Common myeloid progenitor, CD34-positive (primary cell): Measurements from ENCODE around the gene SLC25A45.

Experiments
- CTCF ChIA-PET: fragments of 350-600 bp; sonication (Branson Sonifier 250); formaldehyde crosslinking; loops from one replicate; lab custom pipeline; 2021; ENCODE audit warnings: antibody characterized with exemption; lab: Charles Lee
- POLR2A ChIA-PET: fragments of 350-600 bp; sonication (Branson Sonifier 250); formaldehyde crosslinking; loops from one replicate; lab custom pipeline; 2021; ENCODE audit warnings: antibody characterized with exemption; lab: Charles Lee
- DNase-seq, 3 donors: peaks; one replicate each; pipeline versions ENCODE4 v3.0.0 to v3.0.0-alpha.2; 2013
- H3K27ac ChIP-seq, 2 experiments: 1 replicate in 1 of 2; 2 replicates in 1 of 2; pipeline ENCODE4 v1.7.0; 2013; ENCODE audit warnings: inconsistent platforms in 2 of 2, low read length in 2 of 2, mild to moderate bottlenecking in 2 of 2, low read depth in 1 of 2, moderate library complexity in 1 of 2; ENCODE audit not compliant: severe bottlenecking in 2 of 2, insufficient read depth in 1 of 2, poor library complexity in 1 of 2
- H3K27me3 ChIP-seq, 5 experiments: replicated peaks in 2 of 5; 1 replicate in 3 of 5; 2 replicates in 2 of 5; pipeline versions ENCODE4 v1.6.1 to v1.7.0; 2013; ENCODE audit warnings: low read length in 4 of 5, mild to moderate bottlenecking in 2 of 5, moderate library complexity in 2 of 5, inconsistent platforms in 1 of 5; ENCODE audit not compliant: insufficient read depth in 5 of 5, control insufficient read depth in 4 of 5
- H3K36me3 ChIP-seq, 4 experiments: 1 replicate in 2 of 4; 2 replicates in 2 of 4; pipeline versions ENCODE4 v1.6.1 to v1.7.0; 2013; ENCODE audit warnings: low read length in 3 of 4, control low read depth in 1 of 4, mild to moderate bottlenecking in 1 of 4; ENCODE audit not compliant: control insufficient read depth in 4 of 4, insufficient read depth in 4 of 4
- H3K4me1 ChIP-seq, 4 experiments: 1 replicate in 3 of 4; 2 replicates in 1 of 4; pipeline versions ENCODE4 v1.6.1 to v1.7.1; 2013; ENCODE audit warnings: low read length in 3 of 4, mild to moderate bottlenecking in 3 of 4, control low read depth in 1 of 4, inconsistent platforms in 1 of 4, moderate library complexity in 1 of 4; ENCODE audit not compliant: control insufficient read depth in 4 of 4, insufficient read depth in 4 of 4; ENCODE audit errors: control extremely low read depth in 1 of 4
- H3K4me3 ChIP-seq, 7 experiments: 1 replicate in 4 of 7; 2 replicates in 3 of 7; pipeline versions ENCODE4 v1.5.1 to v1.7.0; 2013; ENCODE audit warnings: mild to moderate bottlenecking in 7 of 7, low read length in 6 of 7, moderate library complexity in 6 of 7, inconsistent platforms in 2 of 7, low read depth in 2 of 7, control low read depth in 1 of 7; ENCODE audit not compliant: insufficient read depth in 4 of 7, control insufficient read depth in 1 of 7; ENCODE audit errors: extremely low read depth in 1 of 7
- H3K9me3 ChIP-seq, 5 experiments: 1 replicate in 4 of 5; 2 replicates in 1 of 5; pipeline versions ENCODE4 v1.6.1 to v1.7.1; 2013; ENCODE audit warnings: low read length in 4 of 5, mild to moderate bottlenecking in 2 of 5, inconsistent platforms in 1 of 5, low read depth in 1 of 5, moderate library complexity in 1 of 5; ENCODE audit not compliant: control insufficient read depth in 4 of 5, insufficient read depth in 2 of 5; ENCODE audit errors: control extremely low read depth in 1 of 5
- WGBS: methylation state at CpG from one replicate; pipeline ENCODE4 v1.1.5; 2013; ENCODE audit not compliant: insufficient coverage; 5-methylcytosine and 5-hydroxymethylcytosine counted together

SLC25A45 gene

DNA sequence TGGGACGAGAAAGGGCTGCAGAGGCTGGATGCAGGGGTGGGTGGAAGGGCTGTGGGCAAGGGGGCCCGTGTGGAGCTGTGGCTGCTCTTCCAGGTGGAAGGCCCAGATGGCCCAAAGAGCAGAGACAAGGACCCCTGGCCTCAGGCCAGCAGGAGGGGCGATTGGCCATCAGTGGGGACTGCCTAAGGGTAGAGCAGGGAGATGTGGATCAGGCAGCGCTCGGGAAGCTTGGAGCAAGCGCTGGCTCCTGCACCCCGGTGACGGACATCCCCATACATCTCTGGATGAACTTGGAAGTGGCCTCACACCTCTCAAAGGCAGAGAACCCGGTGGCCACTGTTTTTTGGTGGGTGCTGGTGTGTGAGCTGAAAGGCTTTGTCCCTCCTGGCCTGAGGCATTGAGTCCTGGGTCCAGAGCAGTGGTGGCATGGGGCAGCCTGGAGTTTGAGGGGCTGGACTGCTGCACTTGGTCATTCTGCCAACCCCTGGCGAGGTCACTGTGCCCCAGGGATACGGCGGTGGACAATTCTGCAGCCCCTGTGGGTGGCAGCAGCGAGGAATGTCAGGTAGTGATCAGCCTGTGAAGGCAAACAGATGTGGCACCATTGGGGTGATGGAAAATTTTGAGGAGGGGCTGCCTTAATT lies 9.9 kb upstream of the SLC25A45 start:
- ChIA-PET CTCF (interaction anchor here (0.9 to 2.9 kb wide), 4 partner anchors 10 to 63 kb away, joined by 3 to 7 read pairs (median 3); no protein-coding TSS in a partner anchor), POLR2A (no interaction called here)
- Histone ChIP-seq H3K27ac (no peak overlapping the region), H3K36me3 (peaks cover 0 to 59% (median 42%) of the 10 kb centered on the region in 4 experiments), H3K4me3 (no peak overlapping the region), H3K9me3 (no peaks in the 10 kb centered on the region), H3K27me3 (no peaks in the 10 kb centered on the region), H3K4me1 (peaks cover 0 to 29% (median 28%) of the 10 kb centered on the region in 4 experiments)
- 86% methylated on average over 7 of the region's 13 CpGs for WGBS
- no peak for DNase-seq

DNA sequence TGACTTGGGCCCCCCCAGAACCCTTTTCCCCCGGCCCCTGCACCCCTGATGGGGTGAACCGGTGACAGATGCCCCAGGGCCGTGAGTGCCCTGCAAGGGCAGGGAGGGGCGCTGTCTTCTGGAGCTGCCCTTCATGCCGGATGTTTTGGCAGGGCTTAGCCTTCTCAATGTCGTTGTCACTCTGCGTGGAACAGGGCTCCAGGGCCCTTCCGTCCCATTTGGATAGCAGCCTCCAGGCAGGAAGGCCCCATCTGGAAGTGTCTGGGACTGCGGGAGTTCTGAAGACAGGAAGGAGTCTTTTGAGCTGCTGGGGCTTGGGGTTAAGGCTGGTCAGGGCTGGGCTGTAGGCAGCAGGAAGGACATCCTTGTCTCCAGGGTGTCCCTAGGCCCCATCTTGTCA lies 8.6 kb upstream of the SLC25A45 start:
- 96% methylated on average over 9 of the region's 9 CpGs for WGBS
- Histone ChIP-seq H3K27ac (no peak overlapping the region), H3K36me3 (peaks cover 0 to 52% (median 34%) of the 10 kb centered on the region in 4 experiments), H3K4me3 (no peak overlapping the region), H3K4me1 (peaks cover 3 to 41% (median 39%) of the 10 kb centered on the region in 4 experiments), H3K9me3 (no peaks in the 10 kb centered on the region), H3K27me3 (no peaks in the 10 kb centered on the region)
- ChIA-PET CTCF (interaction anchor here (1.2 to 2.9 kb wide), 4 partner anchors 15 to 43 kb away, joined by 3 to 7 read pairs (median 4); no protein-coding TSS in a partner anchor), POLR2A (interaction anchor here (0.8 to 1.2 kb wide), 2 partner anchors 12 to 31 kb away, joined by 3 read pairs; no protein-coding TSS in a partner anchor)
- DNase-seq, result no peak

DNA sequence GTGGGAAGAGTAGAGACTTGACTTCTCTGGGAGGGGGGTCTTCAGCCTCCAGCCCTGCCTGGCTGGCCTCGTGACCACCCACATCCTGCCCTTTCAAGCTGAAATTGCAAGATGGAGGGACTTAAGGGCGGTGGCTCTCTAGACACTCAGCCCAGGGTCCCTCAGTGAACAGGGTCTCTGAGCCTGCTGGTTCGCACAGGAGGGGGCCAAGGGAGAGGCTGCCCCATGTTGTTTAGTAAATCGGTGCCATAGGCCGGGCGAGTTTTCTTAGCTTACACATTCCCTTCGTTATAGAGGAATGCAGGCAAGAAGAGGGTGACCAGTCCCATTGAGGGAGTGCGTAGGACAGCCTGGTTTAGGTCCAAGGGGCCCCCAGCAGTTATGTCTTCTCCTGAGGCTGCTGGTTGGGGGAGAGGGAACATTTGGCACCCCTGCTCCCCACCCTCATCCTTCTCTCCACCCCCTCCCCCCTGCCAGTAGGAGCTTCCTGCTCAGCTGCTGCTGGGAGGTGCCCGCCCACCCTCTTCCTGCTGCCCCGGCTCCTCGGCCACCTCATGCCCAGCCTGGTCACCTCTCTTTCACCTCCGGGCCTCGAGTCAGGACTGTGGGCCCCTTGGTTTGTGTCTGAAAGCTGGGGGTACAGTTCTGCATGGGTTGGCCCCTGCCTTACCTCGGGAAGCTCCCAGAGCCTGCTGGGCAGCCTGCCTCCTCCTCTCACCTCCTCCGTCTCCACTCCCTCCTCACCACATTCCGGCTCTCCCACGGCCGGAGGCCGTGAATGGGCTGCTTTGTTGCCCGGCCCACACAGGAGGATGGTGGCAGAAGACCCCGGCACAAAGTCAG lies 7.9 kb upstream of the SLC25A45 start:
- Histone ChIP-seq H3K9me3 (no peaks in the 10 kb centered on the region), H3K36me3 (peaks cover 0 to 46% (median 30%) of the 10 kb centered on the region in 4 experiments), H3K4me1 (peaks cover 3 to 45% (median 43%) of the 10 kb centered on the region in 4 experiments), H3K4me3 (no peak overlapping the region), H3K27me3 (no peaks in the 10 kb centered on the region), H3K27ac (peak overlapping the region in 1 of 2 experiments; percentile 29)
- no peak for DNase-seq
- POLR2A ChIA-PET, result interaction anchor here (1.1 to 1.4 kb wide), 3 partner anchors 25 to 31 kb away, joined by 3 to 4 read pairs (median 3); no protein-coding TSS in a partner anchor
- WGBS, result 76% methylated on average over 19 of the region's 21 CpGs
- CTCF ChIA-PET, result interaction anchor here (0.5 to 2.9 kb wide), 5 partner anchors 15 to 544 kb away, joined by 3 to 7 read pairs (median 3); no protein-coding TSS in a partner anchor

- H3K27me3 ChIP-seq, result no peaks in the 10 kb centered on the region
- H3K36me3 ChIP-seq, result peaks cover 0 to 40% (median 26%) of the 10 kb centered on the region in 4 experiments
- peaks cover 3 to 54% (median 52%) of the 10 kb centered on the region in 4 experiments for H3K4me1 ChIP-seq
- H3K9me3 ChIP-seq, result no peaks in the 10 kb centered on the region
- ChIA-PET CTCF (interaction anchor here (0.5 to 1.9 kb wide), 4 partner anchors 11 to 545 kb away, joined by 3 to 5 read pairs (median 5); no protein-coding TSS in a partner anchor), POLR2A (interaction anchor here (1.1 to 1.4 kb wide), 2 partner anchors 26 to 28 kb away, joined by 3 to 4 read pairs; no protein-coding TSS in a partner anchor)
- DNase-seq, result peak in 2 of 3 donors; percentile 34 to 50
- H3K27ac ChIP-seq, result peak overlapping the region; percentile 8 to 29
- 98% methylated on average over 19 of the region's 20 CpGs for WGBS
- H3K4me3 ChIP-seq, result no peak overlapping the region
Measured at GRCh38 chr11:65389294-65389980, 7.0 kb upstream of the SLC25A45 start.

DNA sequence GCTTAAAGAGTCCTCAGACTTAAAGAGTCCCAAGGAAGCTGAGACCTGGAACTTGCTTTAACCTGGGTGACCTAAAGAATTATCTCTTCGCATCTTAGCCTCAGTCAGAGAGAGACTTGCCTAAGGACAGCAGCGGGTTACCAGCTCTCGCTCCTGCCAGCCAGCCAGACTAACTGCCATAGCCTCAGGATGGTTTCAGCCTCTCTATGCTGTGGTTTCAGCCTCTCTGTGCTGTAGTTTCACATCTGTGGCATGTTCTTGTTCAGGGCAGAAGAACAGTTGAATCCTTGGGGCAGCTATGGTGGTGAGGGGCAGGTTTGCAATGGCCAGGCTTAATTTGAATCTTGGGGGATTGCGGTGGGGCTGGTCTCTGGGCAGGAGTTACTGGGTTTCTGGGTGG lies 6.3 kb upstream of the SLC25A45 start:
- H3K9me3 ChIP-seq, result no peaks in the 10 kb centered on the region
- H3K27ac ChIP-seq, result peak overlapping the region; percentile 8 to 29
- H3K4me1 ChIP-seq, result peaks cover 3 to 61% (median 59%) of the 10 kb centered on the region in 4 experiments
- CTCF ChIA-PET, result interaction anchor here (1.0 to 2.8 kb wide), 8 partner anchors 10 to 118 kb away, joined by 3 to 24 read pairs (median 5); no protein-coding TSS in a partner anchor
- H3K36me3 ChIP-seq, result peaks cover 0 to 33% (median 21%) of the 10 kb centered on the region in 4 experiments
- WGBS, result 95% methylated on average over 4 of the region's 4 CpGs
- no peak for DNase-seq
- POLR2A ChIA-PET, result interaction anchor here (1.4 kb wide), 1 partner anchor 26 kb away, joined by 4 read pairs; no protein-coding TSS in a partner anchor
- H3K4me3 ChIP-seq, result no peak overlapping the region
- H3K27me3 ChIP-seq, result no peaks in the 10 kb centered on the region
